Measurements from ENCODE around the gene KCTD3. TPM values are rescaled to one million over a fixed set of nuclear protein-coding genes. Genes with fewer than 3 reads are reported as not detected.

KCTD3 gene
- total and polyA plus RNA-seq, 10 of the 15 experiments (the other 5 are each of a cell fraction or from before 2014, with no cell fraction given) = 3.6 to 19.8 (median 10.7) TPM

GRCh38 chr1:215590779-215591491 lies 23.8 kb downstream of the KCTD3 start:
- WGBS (ENCODE audit: insufficient coverage, insufficient replicate concordance, low lambda C conversion rate, missing lambda C conversion rate) = 80% methylated on average over 4 of the region's 4 CpGs
- Histone ChIP-seq H3K9ac (ENCODE audit: control insufficient read depth, insufficient read depth, low read length) (no peak overlapping the region), H3K36me3 (ENCODE audit: control insufficient read depth in 2 of 2, insufficient read depth in 2 of 2, low read length in 1 of 2) (no peaks in the 10 kb centered on the region), H3K79me2 (ENCODE audit: control insufficient read depth, insufficient read depth, low read length) (no peaks in the 10 kb centered on the region), H3K4me2 (ENCODE audit: control insufficient read depth, insufficient read depth) (no peak overlapping the region), H2AFZ (ENCODE audit: control insufficient read depth, low read depth, low read length) (no peak overlapping the region), H3K4me1 (ENCODE audit: control insufficient read depth, insufficient read depth, low read length) (no peaks in the 10 kb centered on the region), H3K27ac (ENCODE audit: control insufficient read depth, insufficient read depth) (no peak overlapping the region), H4K20me1 (ENCODE audit: control insufficient read depth, insufficient read depth) (no peaks in the 10 kb centered on the region), H3K27me3 (replicated peaks in 1 of 2; ENCODE audit: control insufficient read depth in 2 of 2, insufficient read depth in 2 of 2, low read length in 1 of 2) (no peaks in the 10 kb centered on the region), H3K4me3 (no peak overlapping the region), H3K9me3 (replicated peaks; ENCODE audit: control insufficient read depth, insufficient read depth, low read length) (no peaks in the 10 kb centered on the region)
- intact Hi-C loops (cut with micrococcal nuclease; ENCODE audit: unreplicated experiment) = no loop called here
- SMC1A ChIA-PET (ENCODE audit: uncharacterized antibody, unreplicated experiment) = interaction anchor here (0.7 to 3.1 kb wide), 4 partner anchors 11 to 655 kb away, joined by 3 to 13 read pairs (median 3); no protein-coding TSS in a partner anchor
- POLR2A ChIA-PET = interaction anchor here (0.7 kb wide), 1 partner anchor 40 kb away, joined by 3 read pairs; no protein-coding TSS in a partner anchor
- no peak for ATAC-seq
- FAIRE-seq = no peak
- BruUV-seq (replicated peaks) = no TSS peak
- CTCF ChIA-PET = interaction anchor here (0.7 to 1.3 kb wide), 2 partner anchors 11 to 14 kb away, joined by 3 to 7 read pairs; no protein-coding TSS in a partner anchor
- DNase-seq (ENCODE audit: low read depth, low spot score) = no peak
- in situ Hi-C loops (cut with MboI) = no loop called here
- RAD21 ChIA-PET (ENCODE audit: unreplicated experiment) = interaction anchor here (0.9 kb wide), 1 partner anchor 13 kb away, joined by 4 read pairs; no protein-coding TSS in a partner anchor
- TF ChIP-seq JUNB (IDR thresholded peaks at IDR 0.05) (no peak), EP300 (IDR thresholded peaks at IDR 0.05; ENCODE audit: borderline replicate concordance in 1 of 2, control insufficient read depth in 1 of 2, low read depth in 2 of 2, low read length in 2 of 2) (no peak), RB1 (IDR thresholded peaks at IDR 0.05; ENCODE audit: borderline replicate concordance) (no peak), FOXM1 (IDR thresholded peaks at IDR 0.05; ENCODE audit: low read depth, low read length) (no peak), ESRRA (IDR thresholded peaks at IDR 0.05; ENCODE audit: low read length) (no peak), GABPA (IDR thresholded peaks at IDR 0.05; ENCODE audit: low read depth) (no peak), MYC (IDR thresholded peaks at IDR 0.05; ENCODE audit: insufficient read depth, insufficient read length, insufficient replicate concordance, low read length, severe bottlenecking) (no peak), NBN (IDR thresholded peaks at IDR 0.05) (no peak), SUPT20H (IDR thresholded peaks at IDR 0.05; ENCODE audit: borderline replicate concordance, control insufficient read depth, low read depth, low read length) (no peak), IRF4 (IDR thresholded peaks at IDR 0.05; ENCODE audit: low read depth, low read length) (no peak), RELA (IDR thresholded peaks at IDR 0.05; ENCODE audit: borderline replicate concordance, partially characterized antibody) (no peak), EED (IDR thresholded peaks at IDR 0.05; ENCODE audit: low read depth) (no peak), NR2C2 (IDR thresholded peaks at IDR 0.05; ENCODE audit: borderline replicate concordance, control insufficient read depth, insufficient read length, low read depth) (no peak), RUNX3 (IDR thresholded peaks at IDR 0.05; ENCODE audit: low read length) (no peak), CREB1 (IDR thresholded peaks at IDR 0.05; ENCODE audit: low read depth) (no peak), ATF3 (IDR thresholded peaks at IDR 0.05; ENCODE audit: borderline replicate concordance, extremely low read depth, low read depth, low read length) (no peak), REST (IDR thresholded peaks at IDR 0.05; ENCODE audit: low read depth, low read length) (no peak)
- TF ChIP-seq, protein P1, sequence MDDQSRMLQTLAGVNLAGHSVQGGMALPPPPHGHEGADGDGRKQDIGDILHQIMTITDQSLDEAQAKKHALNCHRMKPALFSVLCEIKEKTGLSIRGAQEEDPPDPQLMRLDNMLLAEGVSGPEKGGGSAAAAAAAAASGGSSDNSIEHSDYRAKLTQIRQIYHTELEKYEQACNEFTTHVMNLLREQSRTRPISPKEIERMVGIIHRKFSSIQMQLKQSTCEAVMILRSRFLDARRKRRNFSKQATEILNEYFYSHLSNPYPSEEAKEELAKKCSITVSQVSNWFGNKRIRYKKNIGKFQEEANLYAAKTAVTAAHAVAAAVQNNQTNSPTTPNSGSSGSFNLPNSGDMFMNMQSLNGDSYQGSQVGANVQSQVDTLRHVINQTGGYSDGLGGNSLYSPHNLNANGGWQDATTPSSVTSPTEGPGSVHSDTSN (IDR thresholded peaks at IDR 0.05; ENCODE audit: insufficient replicate concordance, low read depth, low read length) = no peak
